GM19023 (cell line): ENCODE results near the gene MGAT5.
A peak's percentile ranks its signal among the peaks of the same experiment; 100 is the strongest.

ENCODE experiments used
- ATAC-seq: cut with Tn5 transposase; IDR thresholded peaks from one replicate; pipeline ENCODE4 v1.9.1; 2021; ENCODE audit warnings: mild to moderate bottlenecking, moderate library complexity; ENCODE audit not compliant: unreplicated experiment

The MGAT5 gene

GRCh38 chr2:134325696-134326095 lies 71.8 kb downstream of the MGAT5 start:
- ATAC-seq: no peak

GRCh38 chr2:134327367-134327766 lies 73.5 kb downstream of the MGAT5 start:
- ATAC-seq: no peak

- no peak for ATAC-seq
Measured at GRCh38 chr2:134331081-134331480, 77.2 kb downstream of the MGAT5 start.

- no peak for ATAC-seq
Measured at GRCh38 chr2:134333646-134334189, 79.8 kb downstream of the MGAT5 start.

- ATAC-seq: no peak
Measured at GRCh38 chr2:134334542-134335353, 80.9 kb downstream of the MGAT5 start.

GRCh38 chr2:134335601-134336000 lies 81.7 kb downstream of the MGAT5 start:
- ATAC-seq: no peak

GRCh38 chr2:134336352-134336751 lies 82.5 kb downstream of the MGAT5 start:
- ATAC-seq: peak; percentile 97

- no peak for ATAC-seq
Measured at GRCh38 chr2:134336921-134337320, 83.0 kb downstream of the MGAT5 start.

GRCh38 chr2:134337631-134338030 lies 83.8 kb downstream of the MGAT5 start:
- ATAC-seq: no peak

- no peak for ATAC-seq
Measured at GRCh38 chr2:134338208-134338607, 84.3 kb downstream of the MGAT5 start.

- ATAC-seq: no peak
Measured at GRCh38 chr2:134341476-134341875, 87.6 kb downstream of the MGAT5 start.

GRCh38 chr2:134344954-134345697 lies 91.3 kb downstream of the MGAT5 start:
- ATAC-seq: no peak

GRCh38 chr2:134346141-134346540 lies 92.3 kb downstream of the MGAT5 start:
- ATAC-seq: no peak

- no peak for ATAC-seq
Measured at GRCh38 chr2:134347756-134348155, 93.9 kb downstream of the MGAT5 start.

GRCh38 chr2:134348239-134348638 lies 94.4 kb downstream of the MGAT5 start:
- ATAC-seq: no peak

GRCh38 chr2:134348760-134349159 lies 94.9 kb downstream of the MGAT5 start:
- no peak for ATAC-seq

GRCh38 chr2:134351016-134351415 lies 97.1 kb downstream of the MGAT5 start:
- no peak for ATAC-seq

GRCh38 chr2:134351899-134352298 lies 98.0 kb downstream of the MGAT5 start:
- ATAC-seq: no peak

GRCh38 chr2:134352844-134353243 lies 99.0 kb downstream of the MGAT5 start:
- ATAC-seq: no peak

GRCh38 chr2:134354611-134355010 lies 100.7 kb downstream of the MGAT5 start:
- no peak for ATAC-seq

GRCh38 chr2:134357814-134358213 lies 103.9 kb downstream of the MGAT5 start:
- ATAC-seq: no peak
